ENCODE results near the gene ATIC. TPM values are rescaled to one million over a fixed set of nuclear protein-coding genes. Genes with fewer than 3 reads are reported as not detected.

The ATIC gene
- total RNA-seq, 4 donors from 2014 or later, result 29.4 to 42.7 (median 38.6) TPM

GRCh38 chr2:215380699-215381098 lies 68.8 kb downstream of the ATIC start:
- TF ChIP-seq, protein P1, sequence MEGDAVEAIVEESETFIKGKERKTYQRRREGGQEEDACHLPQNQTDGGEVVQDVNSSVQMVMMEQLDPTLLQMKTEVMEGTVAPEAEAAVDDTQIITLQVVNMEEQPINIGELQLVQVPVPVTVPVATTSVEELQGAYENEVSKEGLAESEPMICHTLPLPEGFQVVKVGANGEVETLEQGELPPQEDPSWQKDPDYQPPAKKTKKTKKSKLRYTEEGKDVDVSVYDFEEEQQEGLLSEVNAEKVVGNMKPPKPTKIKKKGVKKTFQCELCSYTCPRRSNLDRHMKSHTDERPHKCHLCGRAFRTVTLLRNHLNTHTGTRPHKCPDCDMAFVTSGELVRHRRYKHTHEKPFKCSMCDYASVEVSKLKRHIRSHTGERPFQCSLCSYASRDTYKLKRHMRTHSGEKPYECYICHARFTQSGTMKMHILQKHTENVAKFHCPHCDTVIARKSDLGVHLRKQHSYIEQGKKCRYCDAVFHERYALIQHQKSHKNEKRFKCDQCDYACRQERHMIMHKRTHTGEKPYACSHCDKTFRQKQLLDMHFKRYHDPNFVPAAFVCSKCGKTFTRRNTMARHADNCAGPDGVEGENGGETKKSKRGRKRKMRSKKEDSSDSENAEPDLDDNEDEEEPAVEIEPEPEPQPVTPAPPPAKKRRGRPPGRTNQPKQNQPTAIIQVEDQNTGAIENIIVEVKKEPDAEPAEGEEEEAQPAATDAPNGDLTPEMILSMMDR (IDR thresholded peaks at IDR 0.05), result no peak
- Histone ChIP-seq H3K27me3 (no peaks in the 10 kb centered on the region), H3K4me1 (no peaks in the 10 kb centered on the region), H3K4me3 (no peak overlapping the region), H3K9me3 (no peaks in the 10 kb centered on the region), H3K27ac (no peak overlapping the region), H3K36me3 (peaks cover 0 to 70% (median 0%) of the 10 kb centered on the region in 3 donors)
- intact Hi-C loops (cut with DNase I), result no loop called here
- no peak for DNase-seq
- WGBS, 2 donors, result 87 to 92% methylated on average over 6 to 7 of the region's 7 CpGs

DNA sequence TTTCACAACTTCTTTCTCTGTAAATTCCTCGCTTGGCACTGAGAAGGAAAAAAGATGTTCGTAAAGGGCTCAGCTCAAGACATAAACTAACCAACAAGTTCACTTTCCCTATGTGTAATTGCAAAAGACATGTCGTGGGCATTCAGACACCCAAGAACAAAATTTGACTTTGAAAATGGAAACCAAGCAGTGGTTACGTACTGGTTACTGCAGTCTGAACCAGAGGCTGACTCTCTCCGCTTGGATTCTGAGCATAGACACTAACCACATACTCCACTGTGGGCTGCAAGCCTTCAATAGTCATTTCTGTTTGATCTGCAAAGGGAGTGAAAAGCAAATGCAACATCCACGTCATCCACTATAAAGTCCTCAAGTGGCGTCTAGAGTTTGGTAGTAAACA lies 70.2 kb downstream of the ATIC start:
- TF ChIP-seq, protein P1 (IDR thresholded peaks at IDR 0.05), result no peak
- TF ChIP-seq POLR2A (IDR thresholded peaks at IDR 0.05), result no peak
- 86 to 93% methylated on average over 7 of the region's 7 CpGs for WGBS, 2 donors
- intact Hi-C loops (cut with DNase I), result no loop called here

DNA sequence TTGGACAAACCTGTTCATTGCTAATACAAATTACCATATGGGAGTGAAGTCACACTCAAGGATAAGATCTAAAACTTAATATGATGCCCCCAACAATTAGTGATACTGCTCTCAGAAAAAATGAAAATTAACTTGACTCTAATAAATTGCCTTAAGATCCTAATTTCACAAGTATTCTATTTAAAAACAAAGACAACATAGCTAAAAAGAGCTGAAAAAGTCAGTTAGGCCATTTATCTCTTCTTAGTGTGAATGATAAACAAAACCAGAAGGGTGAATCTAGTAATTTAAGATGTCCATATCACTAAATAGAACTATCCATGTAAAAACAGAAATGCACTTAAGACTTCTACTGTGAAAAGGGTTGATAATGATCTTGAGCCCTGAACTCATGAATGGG lies 70.6 kb downstream of the ATIC start:
- Histone ChIP-seq H3K4me1 (no peaks in the 10 kb centered on the region), H3K9me3 (no peaks in the 10 kb centered on the region), H3K27me3 (no peaks in the 10 kb centered on the region), H3K36me3 (peaks cover 0 to 61% (median 0%) of the 10 kb centered on the region in 3 donors), H3K4me3 (no peak overlapping the region), H3K27ac (no peak overlapping the region)
- DNase-seq, result no peak
- TF ChIP-seq, protein P1 (IDR thresholded peaks at IDR 0.05), result no peak
- intact Hi-C loops (cut with DNase I), result no loop called here

More for the DNA sequence above, 70.2 kb downstream of the ATIC start:
- H3K4me3 ChIP-seq, result no peak overlapping the region
- H3K36me3 ChIP-seq, result peaks cover 0 to 66% (median 0%) of the 10 kb centered on the region in 3 donors
- no peaks in the 10 kb centered on the region for H3K27me3 ChIP-seq
- H3K27ac ChIP-seq, result no peak overlapping the region
- H3K4me1 ChIP-seq, result no peaks in the 10 kb centered on the region
- no peaks in the 10 kb centered on the region for H3K9me3 ChIP-seq
- DNase-seq, result no peak

DNA sequence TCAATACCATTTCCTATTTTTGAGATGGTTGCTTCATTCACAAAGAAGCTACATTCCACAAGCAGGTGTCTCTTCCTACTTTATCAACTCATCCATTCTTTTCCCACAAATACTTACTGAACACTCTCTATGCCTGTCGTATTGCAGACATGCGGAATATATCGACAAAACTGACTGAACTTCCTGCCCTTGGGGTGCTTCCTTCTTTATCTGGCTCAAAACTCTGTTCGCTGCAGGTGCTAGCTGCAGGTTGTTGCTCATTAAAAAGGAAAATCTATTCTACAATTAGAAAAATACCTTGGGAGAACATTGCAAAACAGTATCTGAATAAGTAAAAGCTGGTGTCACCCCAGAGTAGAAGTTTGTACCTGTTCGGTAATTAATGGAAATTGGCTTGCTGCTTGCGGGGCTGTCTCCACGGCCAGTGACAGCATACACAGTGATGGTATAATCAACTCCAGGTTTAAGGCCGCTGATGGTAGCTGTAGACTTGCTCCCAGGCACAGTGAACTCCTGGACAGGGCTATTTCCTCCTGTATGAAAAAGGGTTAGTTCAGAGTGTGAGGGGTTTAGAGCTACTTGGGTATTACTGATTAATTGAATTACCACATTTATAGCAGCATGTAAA lies 71.9 kb downstream of the ATIC start:
- intact Hi-C loops (cut with DNase I), result no loop called here
- Histone ChIP-seq H3K27me3 (no peaks in the 10 kb centered on the region), H3K4me1 (no peaks in the 10 kb centered on the region), H3K36me3 (peaks cover 0 to 68% (median 0%) of the 10 kb centered on the region in 3 donors), H3K9me3 (no peaks in the 10 kb centered on the region), H3K27ac (no peak overlapping the region), H3K4me3 (no peak overlapping the region)
- 88 to 95% methylated on average over 8 of the region's 8 CpGs for WGBS, 2 donors
- DNase-seq, result no peak
- TF ChIP-seq, protein P1 (IDR thresholded peaks at IDR 0.05), result no peak
- TF ChIP-seq POLR2A (IDR thresholded peaks at IDR 0.05), result no peak

DNA sequence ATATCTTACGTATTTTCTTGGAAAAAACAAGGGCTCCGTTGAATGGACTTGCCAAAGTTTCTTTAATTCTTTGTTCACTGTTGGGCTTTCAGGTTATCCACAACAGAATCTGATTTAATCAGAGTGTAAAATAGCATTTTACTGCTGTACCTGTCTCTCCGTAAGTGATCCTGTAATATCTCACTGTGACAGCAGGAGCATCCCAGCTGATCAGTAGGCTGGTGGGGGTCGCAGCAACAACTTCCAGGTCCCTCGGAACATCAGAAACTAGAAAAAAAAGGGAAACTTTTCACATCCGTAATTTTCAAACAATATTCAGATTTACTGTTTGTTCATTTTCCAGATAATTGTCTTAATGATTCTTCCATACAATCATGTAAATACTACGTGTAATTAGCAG lies 72.9 kb downstream of the ATIC start:
- 75 to 79% methylated on average over 7 of the region's 7 CpGs for WGBS, 2 donors

More for the DNA sequence above, 72.9 kb downstream of the ATIC start:
- intact Hi-C loops (cut with DNase I), result no loop called here
- DNase-seq, result no peak
- Histone ChIP-seq H3K27me3 (no peaks in the 10 kb centered on the region), H3K4me1 (no peaks in the 10 kb centered on the region), H3K9me3 (no peaks in the 10 kb centered on the region), H3K36me3 (peaks cover 0 to 67% (median 0%) of the 10 kb centered on the region in 3 donors), H3K4me3 (no peak overlapping the region), H3K27ac (no peak overlapping the region)
- TF ChIP-seq, protein P1 (IDR thresholded peaks at IDR 0.05), result no peak
- TF ChIP-seq POLR2A (IDR thresholded peaks at IDR 0.05), result no peak
